SK-N-SH (cell line): Measurements from ENCODE around the gene OR1L8.

ENCODE experiments used
- CHD2 ChIP-seq: fragments of 150-350 bp; IDR thresholded peaks from 2 replicates; pipeline ENCODE4 v1.6.1; 2018; ENCODE audit warnings: low read length; ENCODE audit not compliant: partially characterized antibody
- CTCF ChIP-seq: fragments of 200-600 bp; sonication (generic); IDR thresholded peaks from 2 replicates; pipeline ENCODE4 v1.6.1; 2017; ENCODE audit warnings: antibody characterized with exemption, mild to moderate bottlenecking, moderate library complexity
- EP300 ChIP-seq, 2 experiments: IDR thresholded peaks; 2 replicates each; pipeline versions ENCODE4 v1.4.0 to v1.6.1; 2012; ENCODE audit warnings: borderline replicate concordance in 1 of 2, low read depth in 1 of 2, low read length in 1 of 2
- EZH2phosphoT487 ChIP-seq: fragments of 200-600 bp; sonication (generic); IDR thresholded peaks from 2 replicates; pipeline ENCODE4 v1.6.1; 2017; ENCODE audit warnings: low read depth, mixed run types, mild to moderate bottlenecking, antibody characterized with exemption, moderate library complexity, borderline replicate concordance
- FOXM1 ChIP-seq: IDR thresholded peaks from 2 replicates; pipeline ENCODE4 v1.4.0; 2012; ENCODE audit warnings: low read depth, mild to moderate bottlenecking
- POLR2AphosphoS5 ChIP-seq: IDR thresholded peaks from 2 replicates; pipeline ENCODE4 v1.6.1; 2012; ENCODE audit warnings: low read depth, low read length
- RAD21 ChIP-seq: IDR thresholded peaks from 2 replicates; pipeline ENCODE4 v1.6.1; 2012; ENCODE audit warnings: mild to moderate bottlenecking, low read length
- REST ChIP-seq: IDR thresholded peaks from 2 replicates; pipeline ENCODE4 v1.6.1; 2012; ENCODE audit warnings: mild to moderate bottlenecking, low read depth, low read length, moderate library complexity
- TCF12 ChIP-seq: IDR thresholded peaks from 2 replicates; pipeline ENCODE4 v1.4.0; 2012
- USF2 ChIP-seq: fragments of 150-350 bp; IDR thresholded peaks from 2 replicates; pipeline ENCODE4 v1.6.1; 2017; ENCODE audit warnings: antibody characterized with exemption, low read length, low read depth, borderline replicate concordance

- TF ChIP-seq CTCF: no peak
- no peak for TF ChIP-seq REST
- no peak for TF ChIP-seq FOXM1
- no peak for TF ChIP-seq RAD21
- no peak for TF ChIP-seq TCF12
- no peak for TF ChIP-seq POLR2AphosphoS5
- TF ChIP-seq USF2: no peak
- TF ChIP-seq CHD2: no peak
- TF ChIP-seq EP300 (IDR thresholded peaks at IDR 0.05; ENCODE audit: borderline replicate concordance in 1 of 2, low read depth in 1 of 2, low read length in 1 of 2): no peak
- TF ChIP-seq EZH2phosphoT487: no peak
Observed at GRCh38 chr9:122518226-122518625, 65.0 kb downstream of the OR1L8 start.
